MM.1S (cell line): Measurements from ENCODE around the gene FAHD1.

Experiments
- DNase-seq: peaks from one replicate; pipeline ENCODE4 v3.0.0-alpha.2; 2015
- H2AFZ ChIP-seq: fragments of 300-600 bp; sonication (generic); 2 replicates; pipeline ENCODE4 v1.6.0; 2016; ENCODE audit warnings: antibody characterized with exemption, low read length
- H3F3A ChIP-seq: fragments of 300-600 bp; sonication (generic); 2 replicates; pipeline ENCODE4 v1.6.1; 2016; ENCODE audit warnings: mild to moderate bottlenecking, antibody characterized with exemption, low read length, moderate library complexity, mixed read lengths; ENCODE audit not compliant: insufficient read depth
- H3K27ac ChIP-seq: fragments of 300-600 bp; sonication (generic); 2 replicates; pipeline ENCODE4 v1.5.1; 2016; ENCODE audit warnings: mild to moderate bottlenecking, low read length
- H3K27me3 ChIP-seq: fragments of 300-600 bp; sonication (generic); replicated peaks from 2 replicates; pipeline ENCODE4 v1.6.0; 2016; ENCODE audit warnings: low read length; ENCODE audit not compliant: insufficient read depth
- H3K36me3 ChIP-seq: fragments of 300-600 bp; sonication (generic); replicated peaks from 2 replicates; pipeline ENCODE4 v1.6.1; 2016; ENCODE audit warnings: mild to moderate bottlenecking, low read length, mixed read lengths; ENCODE audit not compliant: insufficient read depth
- H3K4me1 ChIP-seq: fragments of 300-600 bp; sonication (generic); 2 replicates; pipeline ENCODE4 v1.6.1; 2016; ENCODE audit warnings: low read length, mixed read lengths
- H3K4me2 ChIP-seq: fragments of 300-600 bp; sonication (generic); 2 replicates; pipeline ENCODE4 v1.6.0; 2016; ENCODE audit warnings: low read depth, low read length
- H3K4me3 ChIP-seq: fragments of 300-600 bp; sonication (generic); 2 replicates; pipeline ENCODE4 v1.5.1; 2016; ENCODE audit warnings: low read length, mixed read lengths
- H3K79me2 ChIP-seq: fragments of 300-600 bp; sonication (generic); 2 replicates; pipeline ENCODE4 v1.6.1; 2016; ENCODE audit warnings: mixed run types, low read length, mixed read lengths
- H3K9ac ChIP-seq: fragments of 300-600 bp; sonication (generic); 2 replicates; pipeline ENCODE4 v1.6.1; 2016; ENCODE audit warnings: low read length, mixed read lengths
- H3K9me2 ChIP-seq: fragments of 300-600 bp; sonication (generic); replicated peaks from 2 replicates; pipeline ENCODE4 v1.6.1; 2016; ENCODE audit warnings: mild to moderate bottlenecking, low read length, mixed read lengths; ENCODE audit not compliant: insufficient read depth
- H3K9me3 ChIP-seq: fragments of 300-600 bp; sonication (generic); replicated peaks from 2 replicates; pipeline ENCODE4 v1.6.1; 2016; ENCODE audit warnings: mild to moderate bottlenecking, low read length, mixed read lengths; ENCODE audit not compliant: insufficient read depth
- H4K20me1 ChIP-seq: fragments of 300-600 bp; sonication (generic); 2 replicates; pipeline ENCODE4 v1.6.1; 2016; ENCODE audit warnings: mild to moderate bottlenecking, low read length, moderate library complexity, mixed read lengths; ENCODE audit not compliant: insufficient read depth
- EZH2 ChIP-seq: fragments of 300-600 bp; sonication (generic); optimal IDR thresholded peaks from 2 replicates; pipeline ENCODE3; 2017; ENCODE audit warnings: low read depth, mild to moderate bottlenecking, antibody characterized with exemption, low read length, mixed read lengths
- EZH2phosphoT487 ChIP-seq: fragments of 300-600 bp; sonication (generic); IDR thresholded peaks from 2 replicates; pipeline ENCODE4 v1.6.1; 2018; ENCODE audit warnings: antibody characterized with exemption, low read length
- TF ChIP-seq, protein P1 (sequence below): fragments of 300-600 bp; sonication (generic); IDR thresholded peaks from 2 replicates; pipeline ENCODE4 v1.5.1; 2016; ENCODE audit warnings: antibody characterized with exemption, low read length, mixed read lengths

FAHD1 gene

DNA sequence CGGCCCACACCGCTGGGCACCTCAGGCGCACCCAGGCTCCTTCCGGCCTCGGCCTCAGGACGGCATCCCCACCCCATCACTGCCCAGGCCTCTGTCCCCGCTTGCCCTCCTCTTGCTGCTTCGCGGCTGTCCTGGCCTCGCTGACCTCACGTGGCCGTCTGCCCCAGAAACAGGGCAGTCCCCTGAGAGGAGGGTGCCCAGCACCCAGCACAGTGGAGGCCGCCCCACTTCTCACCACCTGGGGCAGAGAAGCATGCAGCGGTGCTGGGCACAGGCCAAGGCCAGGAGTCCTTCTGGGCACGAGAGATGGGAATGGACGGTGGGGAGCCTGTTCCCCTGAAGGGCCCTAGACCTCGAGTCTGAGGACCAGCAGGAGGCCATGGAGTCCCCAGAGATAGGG is 9.3 kb upstream of the FAHD1 start:
- no peaks in the 10 kb centered on the region for H4K20me1 ChIP-seq
- peaks cover 12% of the 10 kb centered on the region for H3K79me2 ChIP-seq
- no peaks in the 10 kb centered on the region for H3F3A ChIP-seq
- H3K9ac ChIP-seq = no peak overlapping the region
- no peak overlapping the region for H3K4me3 ChIP-seq
- H3K27ac ChIP-seq = no peak overlapping the region
- H2AFZ ChIP-seq = no peak overlapping the region
- H3K4me2 ChIP-seq = no peak overlapping the region
- TF ChIP-seq, protein P1, sequence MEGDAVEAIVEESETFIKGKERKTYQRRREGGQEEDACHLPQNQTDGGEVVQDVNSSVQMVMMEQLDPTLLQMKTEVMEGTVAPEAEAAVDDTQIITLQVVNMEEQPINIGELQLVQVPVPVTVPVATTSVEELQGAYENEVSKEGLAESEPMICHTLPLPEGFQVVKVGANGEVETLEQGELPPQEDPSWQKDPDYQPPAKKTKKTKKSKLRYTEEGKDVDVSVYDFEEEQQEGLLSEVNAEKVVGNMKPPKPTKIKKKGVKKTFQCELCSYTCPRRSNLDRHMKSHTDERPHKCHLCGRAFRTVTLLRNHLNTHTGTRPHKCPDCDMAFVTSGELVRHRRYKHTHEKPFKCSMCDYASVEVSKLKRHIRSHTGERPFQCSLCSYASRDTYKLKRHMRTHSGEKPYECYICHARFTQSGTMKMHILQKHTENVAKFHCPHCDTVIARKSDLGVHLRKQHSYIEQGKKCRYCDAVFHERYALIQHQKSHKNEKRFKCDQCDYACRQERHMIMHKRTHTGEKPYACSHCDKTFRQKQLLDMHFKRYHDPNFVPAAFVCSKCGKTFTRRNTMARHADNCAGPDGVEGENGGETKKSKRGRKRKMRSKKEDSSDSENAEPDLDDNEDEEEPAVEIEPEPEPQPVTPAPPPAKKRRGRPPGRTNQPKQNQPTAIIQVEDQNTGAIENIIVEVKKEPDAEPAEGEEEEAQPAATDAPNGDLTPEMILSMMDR = no peak
- TF ChIP-seq EZH2phosphoT487 (no peak), EZH2 (no peak)
- H3K9me3 ChIP-seq = no peaks in the 10 kb centered on the region
- no peaks in the 10 kb centered on the region for H3K4me1 ChIP-seq
- no peaks in the 10 kb centered on the region for H3K27me3 ChIP-seq
- no peaks in the 10 kb centered on the region for H3K36me3 ChIP-seq
- DNase-seq = no peak
- H3K9me2 ChIP-seq = no peaks in the 10 kb centered on the region

DNA sequence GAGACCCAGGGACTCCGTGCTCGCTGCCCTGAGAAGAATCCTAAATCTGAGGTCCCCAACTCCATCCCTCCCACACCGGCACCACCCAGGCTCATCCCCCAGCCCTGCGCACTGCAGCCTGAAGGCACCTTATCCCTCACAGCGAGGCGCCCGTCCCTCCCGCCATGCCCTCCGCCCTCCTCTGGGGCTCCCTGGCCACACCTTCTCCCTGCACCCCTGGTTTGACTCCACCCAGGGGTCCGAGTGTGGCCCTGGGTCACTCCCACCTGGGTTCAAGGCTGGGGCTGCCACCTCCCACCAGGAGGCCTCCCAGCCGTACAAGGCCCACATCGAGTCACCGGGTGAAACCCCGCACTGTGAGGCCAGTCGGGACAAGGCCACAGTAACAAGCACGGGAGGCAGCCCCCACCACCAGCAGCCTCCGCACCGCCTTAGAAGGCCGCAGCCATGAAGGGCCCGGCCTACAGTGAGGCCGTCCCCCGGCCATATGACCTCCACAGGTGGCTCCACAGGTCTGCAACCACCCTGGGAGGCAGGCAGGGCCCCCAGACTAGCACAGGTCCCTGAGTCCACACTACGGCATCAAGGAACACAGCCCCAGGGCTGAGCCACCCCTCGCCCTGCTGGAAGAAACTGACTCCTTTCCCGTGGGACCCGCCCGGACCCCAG is 8.7 kb upstream of the FAHD1 start:
- Histone ChIP-seq H3K36me3 (no peaks in the 10 kb centered on the region), H3K9me3 (no peaks in the 10 kb centered on the region), H3K27ac (no peak overlapping the region), H3K9me2 (no peaks in the 10 kb centered on the region), H3K27me3 (no peaks in the 10 kb centered on the region), H3K4me3 (no peak overlapping the region), H2AFZ (no peak overlapping the region), H4K20me1 (no peaks in the 10 kb centered on the region), H3F3A (no peaks in the 10 kb centered on the region), H3K4me1 (no peaks in the 10 kb centered on the region), H3K9ac (no peak overlapping the region), H3K79me2 (peaks cover 15% of the 10 kb centered on the region), H3K4me2 (no peak overlapping the region)
- no peak for DNase-seq
- TF ChIP-seq, protein P1 = no peak
- no peak for TF ChIP-seq EZH2phosphoT487
- TF ChIP-seq EZH2 = no peak

DNA sequence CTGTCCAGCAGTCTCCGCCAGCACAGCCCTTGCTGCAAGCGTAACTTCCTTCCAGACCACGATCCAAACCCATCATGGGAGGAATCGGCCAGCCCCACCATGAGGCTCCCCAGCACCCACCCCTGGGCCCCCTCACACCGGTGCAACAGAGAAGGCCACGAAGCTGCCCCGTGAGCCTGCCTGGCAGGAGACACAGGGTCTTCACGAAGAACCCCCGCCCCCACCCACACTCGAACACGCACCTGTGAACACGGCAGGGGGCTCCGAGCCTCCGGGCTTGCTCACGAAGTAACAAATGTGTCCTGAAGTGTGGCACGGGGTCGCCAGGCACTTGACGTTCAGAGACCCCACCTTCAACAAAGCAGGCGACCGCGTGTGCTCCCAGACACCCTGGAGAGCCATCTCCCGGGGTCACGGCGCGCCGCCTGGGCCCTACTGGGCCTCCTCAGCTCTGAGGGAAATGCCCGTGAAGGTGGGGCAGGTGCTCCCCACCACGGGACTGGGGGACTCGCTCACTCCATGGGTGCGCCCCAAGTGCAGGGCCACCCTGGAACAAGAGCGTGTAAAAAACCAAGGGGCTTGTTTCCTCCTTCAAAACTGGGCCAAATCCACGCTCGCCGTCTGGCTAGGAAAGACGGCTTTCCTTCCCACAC is 8.0 kb upstream of the FAHD1 start:
- Histone ChIP-seq H3K27ac (no peak overlapping the region), H3K4me2 (no peak overlapping the region), H2AFZ (no peak overlapping the region), H3K36me3 (no peaks in the 10 kb centered on the region), H3K9ac (no peak overlapping the region), H4K20me1 (no peaks in the 10 kb centered on the region), H3K4me3 (no peak overlapping the region), H3K27me3 (no peaks in the 10 kb centered on the region), H3K79me2 (peaks cover 16% of the 10 kb centered on the region), H3K9me2 (no peaks in the 10 kb centered on the region), H3K4me1 (no peaks in the 10 kb centered on the region), H3K9me3 (no peaks in the 10 kb centered on the region), H3F3A (no peaks in the 10 kb centered on the region)
- no peak for DNase-seq
- TF ChIP-seq, protein P1 = no peak
- no peak for TF ChIP-seq EZH2phosphoT487
- TF ChIP-seq EZH2 = no peak
